A549 treated with RU486 at 1 μM for 4 hours (cell line): Measurements from ENCODE around the gene DNMT3A. TPM values are rescaled to one million over a fixed set of nuclear protein-coding genes. Genes with fewer than 3 reads are reported as not detected.

Source experiments
- total RNA-seq: library from RNA; stranded (reverse); fragments of 200-300 nt; extraction: Qiagen RNA extraction; gene quantifications from 5 replicates; pipeline ENCODE4 v1.2.3, GENCODE V29; 2022; ENCODE audit warnings: low read depth

Gene DNMT3A
- total RNA-seq, result 5.9 to 9.6 TPM (median 8.6 TPM) in 5 replicates

GRCh38 chr2:25341753-25342371 lies at the start of gene DNMT3A:
TSS of gene DNMT3A (minus strand) at chr2:25341925. CDS start at chr2:25313984, 27,941 bp downstream.

Other genes with a start within 250 kb of the DNMT3A start
- not detected in 5 replicates for gene POMC, start 173.3 kb downstream of the DNMT3A start, total RNA-seq